CD14-positive monocyte (primary cell): Measurements from ENCODE around the gene GREM1. TPM values are rescaled to one million over a fixed set of nuclear protein-coding genes. Genes with fewer than 3 reads are reported as not detected.

ENCODE experiments used
- DNase-seq, 3 donors: peaks; one replicate each; pipeline ENCODE4 v3.0.0-alpha.2; 2011 to 2022
- H2AFZ ChIP-seq: 2 replicates; pipeline ENCODE4 v1.6.0; 2012; ENCODE audit warnings: mild to moderate bottlenecking, low read depth, low read length, inconsistent platforms; ENCODE audit not compliant: insufficient read depth, poor library complexity, severe bottlenecking
- H3K27ac ChIP-seq, 2 donors: 1 replicate in 1 of 2; 2 replicates in 1 of 2; pipeline ENCODE4 v1.5.1; 2012 to 2013; ENCODE audit warnings: low read length in 2 of 2, control low read depth in 1 of 2, inconsistent platforms in 1 of 2, low read depth in 1 of 2, mild to moderate bottlenecking in 1 of 2
- H3K27me3 ChIP-seq, 2 donors: one replicate each; pipeline versions ENCODE4 v1.6.0 to v1.6.1; 2011 to 2013; ENCODE audit warnings: low read length in 2 of 2; ENCODE audit not compliant: control insufficient read depth in 2 of 2, insufficient read depth in 2 of 2
- H3K36me3 ChIP-seq, 2 donors: replicated peaks in 1 of 2; 1 replicate in 1 of 2; 2 replicates in 1 of 2; pipeline versions ENCODE4 v1.5.1 to v1.6.1; 2012 to 2013; ENCODE audit warnings: low read length in 2 of 2, control low read depth in 1 of 2, inconsistent platforms in 1 of 2, mild to moderate bottlenecking in 1 of 2; ENCODE audit not compliant: insufficient read depth in 2 of 2, control insufficient read depth in 1 of 2
- H3K4me1 ChIP-seq, 2 donors: 1 replicate in 1 of 2; 2 replicates in 1 of 2; pipeline versions ENCODE4 v1.5.1 to v1.6.1; 2012 to 2013; ENCODE audit warnings: low read length in 2 of 2, control low read depth in 1 of 2, inconsistent platforms in 1 of 2, mild to moderate bottlenecking in 1 of 2, moderate library complexity in 1 of 2; ENCODE audit not compliant: insufficient read depth in 2 of 2, control insufficient read depth in 1 of 2
- H3K4me2 ChIP-seq: replicated peaks from 2 replicates; pipeline ENCODE3; 2012; ENCODE audit warnings: low read length, moderate library complexity, mild to moderate bottlenecking; ENCODE audit not compliant: poor library complexity, severe bottlenecking; ENCODE audit errors: extremely low read depth
- H3K4me3 ChIP-seq, 3 experiments: fragments of 200-600 bp in 1 of 3; sonication (generic) in 1 of 3; replicated peaks in 1 of 3; 1 replicate in 2 of 3; 2 replicates in 1 of 3; pipeline ENCODE4 v1.5.1; 2011 to 2013; ENCODE audit warnings: low read length in 3 of 3, mild to moderate bottlenecking in 3 of 3, control low read depth in 2 of 3, low read depth in 2 of 3, inconsistent platforms in 1 of 3, moderate library complexity in 1 of 3
- H3K79me2 ChIP-seq: 2 replicates; pipeline ENCODE4 v1.6.0; 2012; ENCODE audit warnings: mild to moderate bottlenecking, control low read depth, inconsistent platforms, low read length, moderate library complexity; ENCODE audit not compliant: insufficient read depth
- H3K9ac ChIP-seq: 2 replicates; pipeline ENCODE4 v1.6.0; 2017; ENCODE audit warnings: low read length, mild to moderate bottlenecking; ENCODE audit not compliant: insufficient read depth, poor library complexity, severe bottlenecking
- H3K9me3 ChIP-seq, 2 donors: replicated peaks in 1 of 2; 1 replicate in 1 of 2; 2 replicates in 1 of 2; pipeline versions ENCODE4 v1.5.1 to v1.6.1; 2012 to 2013; ENCODE audit warnings: low read length in 2 of 2, control low read depth in 1 of 2; ENCODE audit not compliant: control insufficient read depth in 1 of 2, insufficient read depth in 1 of 2
- H4K20me1 ChIP-seq: 2 replicates; pipeline ENCODE4 v1.6.0; 2012; ENCODE audit warnings: mild to moderate bottlenecking, low read length, control low read depth, moderate library complexity; ENCODE audit not compliant: insufficient read depth
- H3K27ac Mint-ChIP-seq, 7 donors: one replicate each; pipeline ENCODE4 v1.8.0; 2020; ENCODE audit warnings: mild to moderate bottlenecking in 7 of 7, mixed read lengths in 7 of 7, moderate library complexity in 6 of 7, inconsistent platforms in 2 of 7
- H3K27me3 Mint-ChIP-seq, 3 donors: one replicate each; pipeline ENCODE4 v1.8.0; 2021 to 2022; ENCODE audit warnings: low read depth in 3 of 3, mild to moderate bottlenecking in 3 of 3, mixed read lengths in 3 of 3, moderate library complexity in 3 of 3, inconsistent platforms in 1 of 3
- H3K36me3 Mint-ChIP-seq, 2 donors: one replicate each; pipeline ENCODE4 v1.8.0; 2020; ENCODE audit warnings: mixed read lengths in 2 of 2, inconsistent platforms in 1 of 2, mild to moderate bottlenecking in 1 of 2
- H3K4me1 Mint-ChIP-seq: one replicate; pipeline ENCODE4 v1.8.0; 2020; ENCODE audit warnings: mild to moderate bottlenecking, mixed read lengths
- H3K4me3 Mint-ChIP-seq, 2 donors: one replicate each; pipeline ENCODE4 v1.8.0; 2020; ENCODE audit warnings: mild to moderate bottlenecking in 2 of 2, mixed read lengths in 2 of 2, moderate library complexity in 1 of 2
- H3K9me3 Mint-ChIP-seq, 7 donors: one replicate each; pipeline ENCODE4 v1.8.0; 2020 to 2022; ENCODE audit warnings: mixed read lengths in 7 of 7, mild to moderate bottlenecking in 6 of 7, moderate library complexity in 6 of 7, inconsistent platforms in 2 of 7
- WGBS: methylation state at CpG from one replicate; pipeline ENCODE4 v1.1.5; 2013; ENCODE audit warnings: missing lambda C conversion rate; ENCODE audit not compliant: insufficient coverage; 5-methylcytosine and 5-hydroxymethylcytosine counted together
- intact Hi-C, 2 donors: fragments of 100-400 bp; cut with micrococcal nuclease; formaldehyde crosslinking; loops; one replicate each; pipeline versions ENCODE4 v1.15.0 to v1.15.1; 2023
- polyA minus RNA-seq: library from RNA; depleted of rRNA, polyadenylated mRNA; stranded (reverse); fragments of >200 nt; gene quantifications from 2 replicates; pipeline ENCODE4 v1.2.3, GENCODE V29; 2012
- polyA plus RNA-seq, 3 donors: library from polyadenylated mRNA; depleted of rRNA in 1 of 3; unstranded in 2 of 3; stranded (reverse) in 1 of 3; fragments of 300-500 nt in 2 of 3; fragments of >200 nt in 1 of 3; fragmentation: Illumina TruSeq in 2 of 3; gene quantifications; 1 replicate in 2 of 3; 2 replicates in 1 of 3; pipeline ENCODE4 v1.2.3, GENCODE V29; 2012 to 2021
- total RNA-seq, 12 experiments: library from RNA in 1 of 12; stranded (reverse) in 1 of 12; fragments of 120-200 nt in 1 of 12; gene quantifications; one replicate each; pipeline ENCODE4 v1.2.4 and lab custom pipeline; 2013 to 2026; ENCODE audit warnings: mixed read lengths in 6 of 12, inconsistent platforms in 1 of 12
- TF ChIP-seq, protein P1 (sequence below): fragments of 200-600 bp; IDR thresholded peaks from one replicate; pipeline ENCODE4 v1.8.0; 2022; ENCODE audit warnings: antibody characterized with exemption, mild to moderate bottlenecking

The GREM1 gene
- under 0.01 TPM for total RNA-seq (2013)
- polyA plus RNA-seq (not detected), polyA minus RNA-seq (under 0.01 TPM in 1 of 2 replicates, not detected in the other), total RNA-seq (lab: John Stamatoyannopoulos, UW) (0 to 5.3 (median 0.33) reads per million in 11 experiments)

DNA sequence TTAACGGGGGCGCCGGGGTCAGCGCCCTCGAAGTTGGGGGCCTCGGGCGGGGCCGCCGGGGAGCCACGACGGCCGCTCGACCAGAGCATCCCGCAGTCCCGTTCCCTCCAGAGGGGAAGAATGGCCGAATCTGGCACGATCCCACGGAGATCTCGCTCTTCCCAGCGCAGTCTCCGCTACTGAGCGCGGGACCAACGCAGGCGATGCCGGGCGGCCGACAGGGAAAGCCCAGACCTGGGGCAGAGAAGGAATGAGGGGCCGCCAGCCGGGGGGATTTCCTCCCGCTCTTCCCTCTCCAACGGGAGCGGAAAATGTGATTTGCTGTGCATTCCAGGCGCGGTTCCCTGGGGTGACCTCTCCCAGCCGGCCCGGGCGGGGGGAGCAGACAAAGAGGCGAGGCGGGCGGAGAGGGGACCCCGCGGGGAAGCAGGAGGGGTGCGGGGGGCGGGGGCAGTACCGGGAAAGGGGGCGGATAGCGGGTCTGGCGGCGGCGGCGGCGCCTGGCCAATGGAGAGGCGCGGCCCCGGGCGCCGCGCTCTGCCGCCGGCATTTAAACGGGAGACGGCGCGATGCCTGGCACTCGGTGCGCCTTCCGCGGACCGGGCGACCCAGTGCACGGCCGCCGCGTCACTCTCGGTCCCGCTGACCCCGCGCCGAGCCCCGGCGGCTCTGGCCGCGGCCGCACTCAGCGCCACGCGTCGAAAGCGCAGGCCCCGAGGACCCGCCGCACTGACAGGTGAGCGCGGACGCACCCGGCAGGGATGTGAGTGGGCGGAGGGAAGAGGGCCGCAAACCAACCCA lies at the start of gene GREM1:
Gene GREM1 (plus strand): TSS at position 579 of the 801 bp plus-strand sequence. CDS start 12,687 bp downstream, outside the sequence.
- H3K79me2 ChIP-seq = no peaks in the 10 kb centered on the region
- H3K9ac ChIP-seq = no peak within 1 kb of the TSS
- WGBS = 2% methylated on average over 82 of the region's 99 CpGs
- intact Hi-C loops = no loop called here
- peak within 1 kb of the TSS; percentile 52 to 85 for H3K4me3 Mint-ChIP-seq
- H3K27ac ChIP-seq = no peak within 1 kb of the TSS
- H3K9me3 ChIP-seq = peaks cover 3 to 23% of the 10 kb centered on the region in 2 donors
- TF ChIP-seq, protein P1, sequence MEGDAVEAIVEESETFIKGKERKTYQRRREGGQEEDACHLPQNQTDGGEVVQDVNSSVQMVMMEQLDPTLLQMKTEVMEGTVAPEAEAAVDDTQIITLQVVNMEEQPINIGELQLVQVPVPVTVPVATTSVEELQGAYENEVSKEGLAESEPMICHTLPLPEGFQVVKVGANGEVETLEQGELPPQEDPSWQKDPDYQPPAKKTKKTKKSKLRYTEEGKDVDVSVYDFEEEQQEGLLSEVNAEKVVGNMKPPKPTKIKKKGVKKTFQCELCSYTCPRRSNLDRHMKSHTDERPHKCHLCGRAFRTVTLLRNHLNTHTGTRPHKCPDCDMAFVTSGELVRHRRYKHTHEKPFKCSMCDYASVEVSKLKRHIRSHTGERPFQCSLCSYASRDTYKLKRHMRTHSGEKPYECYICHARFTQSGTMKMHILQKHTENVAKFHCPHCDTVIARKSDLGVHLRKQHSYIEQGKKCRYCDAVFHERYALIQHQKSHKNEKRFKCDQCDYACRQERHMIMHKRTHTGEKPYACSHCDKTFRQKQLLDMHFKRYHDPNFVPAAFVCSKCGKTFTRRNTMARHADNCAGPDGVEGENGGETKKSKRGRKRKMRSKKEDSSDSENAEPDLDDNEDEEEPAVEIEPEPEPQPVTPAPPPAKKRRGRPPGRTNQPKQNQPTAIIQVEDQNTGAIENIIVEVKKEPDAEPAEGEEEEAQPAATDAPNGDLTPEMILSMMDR = no peak
- H3K9me3 Mint-ChIP-seq = peaks cover 0 to 12% (median 6%) of the 10 kb centered on the region in 7 donors
- H3K36me3 ChIP-seq = no peaks in the 10 kb centered on the region
- H2AFZ ChIP-seq = peak within 1 kb of the TSS; percentile 42
- H3K4me2 ChIP-seq = peak within 1 kb of the TSS; percentile 68
- peaks cover 0 to 4% of the 10 kb centered on the region in 2 donors for H3K36me3 Mint-ChIP-seq
- H3K4me1 ChIP-seq = peaks cover 22 to 30% of the 10 kb centered on the region in 2 donors
- peak within 1 kb of the TSS in 2 of 3 experiments; percentile 39 to 57 for H3K4me3 ChIP-seq
- peaks cover 80 to 92% (median 82%) of the 10 kb centered on the region in 3 donors for H3K27me3 Mint-ChIP-seq
- no peak for DNase-seq
- no peaks in the 10 kb centered on the region for H4K20me1 ChIP-seq
- peaks cover 25% of the 10 kb centered on the region for H3K4me1 Mint-ChIP-seq
- peaks cover 85 to 91% of the 10 kb centered on the region in 2 donors for H3K27me3 ChIP-seq
- peak within 1 kb of the TSS in 1 of 7 donors; percentile 46 for H3K27ac Mint-ChIP-seq

DNA sequence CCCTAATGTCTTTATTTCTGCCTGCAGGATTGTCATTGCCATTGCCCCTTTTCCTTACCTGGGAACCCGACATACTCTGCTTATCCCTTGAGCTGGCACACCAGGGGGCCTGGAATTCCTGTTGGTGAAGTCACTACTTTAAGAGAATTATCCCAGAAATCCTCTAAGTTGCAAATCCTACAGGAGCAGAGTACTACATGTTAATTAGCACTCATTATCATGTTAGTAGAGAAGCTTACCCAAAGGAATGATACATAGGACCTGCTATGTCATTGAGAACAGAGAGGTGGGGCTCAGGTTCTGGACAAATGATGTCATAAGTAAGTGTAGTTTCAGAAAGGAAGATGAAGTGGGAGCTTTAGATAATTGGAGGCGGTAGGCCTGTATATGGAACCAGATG lies 48.9 kb upstream of the GREM1 start:
- no peak overlapping the region for H3K4me2 ChIP-seq
- Mint-ChIP-seq H3K27ac (no peak overlapping the region), H3K27me3 (peaks cover 0 to 2% (median 1%) of the 10 kb centered on the region in 3 donors), H3K9me3 (no peaks in the 10 kb centered on the region), H3K4me3 (no peak overlapping the region), H3K4me1 (no peaks in the 10 kb centered on the region), H3K36me3 (peaks cover 8 to 42% of the 10 kb centered on the region in 2 donors)
- no peaks in the 10 kb centered on the region for H3K9me3 ChIP-seq
- H3K36me3 ChIP-seq = no peaks in the 10 kb centered on the region
- no peak overlapping the region for H3K4me3 ChIP-seq
- TF ChIP-seq, protein P1 = no peak
- H3K27ac ChIP-seq = no peak overlapping the region
- no peaks in the 10 kb centered on the region for H3K79me2 ChIP-seq
- H3K4me1 ChIP-seq = no peaks in the 10 kb centered on the region
- H2AFZ ChIP-seq = no peak overlapping the region
- H3K9ac ChIP-seq = no peak overlapping the region
- no peak for DNase-seq
- intact Hi-C loops = loop anchor here in 1 of 2 donors (10.0 kb wide), 1 partner anchor 326 kb away; no protein-coding TSS in a partner anchor
- H4K20me1 ChIP-seq = no peaks in the 10 kb centered on the region
- no peaks in the 10 kb centered on the region for H3K27me3 ChIP-seq
- WGBS = 100% methylated on average over 1 of the region's 2 CpGs
